Liver (tissue), 9 donors: ENCODE data around the gene PPP6R3. TPM values are rescaled to one million over a fixed set of nuclear protein-coding genes. Genes with fewer than 3 reads are reported as not detected.
"Not testable (repeated sequence)": the region's sequence is repeated elsewhere in the genome, so short reads cannot be mapped to it uniquely, and the experiment has no call there.

Source experiments
- DNase-seq: peaks from one replicate; pipeline ENCODE4 v3.0.0-alpha.2; 2017; ENCODE audit warnings: low spot score
- H3K27ac ChIP-seq, 2 donors: one replicate each; pipeline ENCODE4 v1.7.0; 2013; ENCODE audit warnings: inconsistent platforms in 2 of 2, low read length in 2 of 2, control low read depth in 1 of 2, low read depth in 1 of 2, mild to moderate bottlenecking in 1 of 2
- H3K27me3 ChIP-seq, 4 donors: one replicate each; pipeline versions ENCODE4 v1.6.1 to v1.7.0; 2013; ENCODE audit warnings: low read length in 3 of 4, inconsistent platforms in 1 of 4, mild to moderate bottlenecking in 1 of 4, moderate library complexity in 1 of 4; ENCODE audit not compliant: control insufficient read depth in 4 of 4, insufficient read depth in 4 of 4
- H3K36me3 ChIP-seq, 4 donors: one replicate each; pipeline versions ENCODE4 v1.6.1 to v1.7.0; 2013; ENCODE audit warnings: low read length in 3 of 4, mild to moderate bottlenecking in 3 of 4, low read depth in 1 of 4, moderate library complexity in 1 of 4; ENCODE audit not compliant: control insufficient read depth in 4 of 4, insufficient read depth in 3 of 4
- H3K4me1 ChIP-seq, 4 donors: one replicate each; pipeline versions ENCODE4 v1.6.1 to v1.7.0; 2013; ENCODE audit warnings: low read length in 3 of 4, mild to moderate bottlenecking in 3 of 4, moderate library complexity in 1 of 4; ENCODE audit not compliant: control insufficient read depth in 4 of 4, insufficient read depth in 4 of 4
- H3K4me3 ChIP-seq, 3 donors: one replicate each; pipeline versions ENCODE4 v1.6.1 to v1.7.0; 2013; ENCODE audit warnings: low read length in 3 of 3, control low read depth in 1 of 3, low read depth in 1 of 3, mild to moderate bottlenecking in 1 of 3
- H3K9ac ChIP-seq, 2 donors: one replicate each; pipeline ENCODE4 v1.7.0; 2013; ENCODE audit warnings: low read length in 2 of 2, mild to moderate bottlenecking in 2 of 2, moderate library complexity in 2 of 2, control low read depth in 1 of 2, low read depth in 1 of 2
- H3K9me3 ChIP-seq, 4 donors: one replicate each; pipeline versions ENCODE4 v1.6.1 to v1.7.0; 2013; ENCODE audit warnings: low read length in 3 of 4; ENCODE audit not compliant: control insufficient read depth in 4 of 4
- HNF4G ChIP-seq: IDR thresholded peaks from 2 replicates; pipeline ENCODE4 v1.6.1; 2016; ENCODE audit warnings: antibody characterized with exemption
- RAD21 ChIP-seq, 2 donors: IDR thresholded peaks; 2 replicates each; pipeline ENCODE4 v1.6.1; 2016; ENCODE audit warnings: antibody characterized with exemption in 2 of 2, mild to moderate bottlenecking in 2 of 2
- WGBS: extraction: QIAGEN DNeasy Blood & Tissue Kit; methylation state at CpG from one replicate; pipeline ENCODE4 v1.1.7; 2013; 5-methylcytosine and 5-hydroxymethylcytosine counted together
- polyA plus RNA-seq, 2 donors: library from polyadenylated mRNA; stranded (reverse) in 1 of 2; unstranded in 1 of 2; fragments of 200-250 nt in 1 of 2; fragments of >200 nt in 1 of 2; fragmentation: Nextera tagmentation in 1 of 2; extraction: Ambion mirVana in 1 of 2; gene quantifications; one replicate each; pipeline versions ENCODE4 v1.2.1 to v1.2.3, GENCODE V29; 2013 to 2015
- total RNA-seq, 2 donors: library from RNA; depleted of rRNA; stranded (reverse); fragments of >200 nt; gene quantifications; one replicate each; pipeline ENCODE4 v1.2.3, GENCODE V29; 2014
- TF ChIP-seq, protein P1 (sequence below): IDR thresholded peaks from 2 replicates; pipeline ENCODE4 v1.6.1; 2016; ENCODE audit warnings: antibody characterized with exemption
- TF ChIP-seq, protein P2 (sequence below): fragments of 150-350 bp; IDR thresholded peaks from 2 replicates; pipeline ENCODE4 v1.5.1; 2017; ENCODE audit warnings: improper control_type of control experiment, low read depth, low read length; ENCODE audit not compliant: missing input control
- donor health status: healthy.
- donor health status: healthy.
- donor health status: healthy.
- donor health status: healthy.
- donor health status: healthy.

PPP6R3 gene
- total and polyA plus RNA-seq, 4 donors, result 12.3 to 101 (median 58.1) TPM

DNA sequence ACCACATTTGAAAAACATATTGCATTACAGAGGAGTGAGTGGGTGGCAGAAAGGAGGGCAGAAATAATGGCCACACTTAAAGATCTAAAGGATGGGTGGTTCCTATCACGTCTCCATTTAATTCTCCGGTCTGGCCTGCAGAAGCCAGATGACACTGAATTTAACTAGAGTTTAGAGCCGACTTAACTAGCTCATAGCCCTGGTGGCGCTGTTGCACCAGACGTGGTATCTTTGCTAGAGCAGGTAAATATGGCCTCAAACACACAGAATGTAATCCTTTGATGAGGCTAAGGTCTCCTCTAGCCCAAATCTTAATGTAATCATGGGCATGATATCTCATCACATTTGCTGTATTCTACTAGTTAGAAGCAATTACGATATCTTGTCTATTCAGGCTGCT is 172.2 kb downstream of the PPP6R3 start:
- peak; percentile 55 for DNase-seq
- Histone ChIP-seq H3K4me3 (no peak overlapping the region), H3K27ac (no peak overlapping the region), H3K27me3 (no peaks in the 10 kb centered on the region), H3K9me3 (no peaks in the 10 kb centered on the region), H3K36me3 (no peaks in the 10 kb centered on the region), H3K9ac (no peak overlapping the region), H3K4me1 (no peaks in the 10 kb centered on the region)
- TF ChIP-seq HNF4G, result no peak
- TF ChIP-seq RAD21 (IDR thresholded peaks at IDR 0.05), result peak; percentile 52 to 75
- TF ChIP-seq, protein P1, sequence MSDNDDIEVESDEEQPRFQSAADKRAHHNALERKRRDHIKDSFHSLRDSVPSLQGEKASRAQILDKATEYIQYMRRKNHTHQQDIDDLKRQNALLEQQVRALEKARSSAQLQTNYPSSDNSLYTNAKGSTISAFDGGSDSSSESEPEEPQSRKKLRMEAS, result no peak
- TF ChIP-seq, protein P2, sequence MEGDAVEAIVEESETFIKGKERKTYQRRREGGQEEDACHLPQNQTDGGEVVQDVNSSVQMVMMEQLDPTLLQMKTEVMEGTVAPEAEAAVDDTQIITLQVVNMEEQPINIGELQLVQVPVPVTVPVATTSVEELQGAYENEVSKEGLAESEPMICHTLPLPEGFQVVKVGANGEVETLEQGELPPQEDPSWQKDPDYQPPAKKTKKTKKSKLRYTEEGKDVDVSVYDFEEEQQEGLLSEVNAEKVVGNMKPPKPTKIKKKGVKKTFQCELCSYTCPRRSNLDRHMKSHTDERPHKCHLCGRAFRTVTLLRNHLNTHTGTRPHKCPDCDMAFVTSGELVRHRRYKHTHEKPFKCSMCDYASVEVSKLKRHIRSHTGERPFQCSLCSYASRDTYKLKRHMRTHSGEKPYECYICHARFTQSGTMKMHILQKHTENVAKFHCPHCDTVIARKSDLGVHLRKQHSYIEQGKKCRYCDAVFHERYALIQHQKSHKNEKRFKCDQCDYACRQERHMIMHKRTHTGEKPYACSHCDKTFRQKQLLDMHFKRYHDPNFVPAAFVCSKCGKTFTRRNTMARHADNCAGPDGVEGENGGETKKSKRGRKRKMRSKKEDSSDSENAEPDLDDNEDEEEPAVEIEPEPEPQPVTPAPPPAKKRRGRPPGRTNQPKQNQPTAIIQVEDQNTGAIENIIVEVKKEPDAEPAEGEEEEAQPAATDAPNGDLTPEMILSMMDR, result peak; percentile 10
- WGBS, result 63% methylated on average over 6 of the region's 6 CpGs

DNA sequence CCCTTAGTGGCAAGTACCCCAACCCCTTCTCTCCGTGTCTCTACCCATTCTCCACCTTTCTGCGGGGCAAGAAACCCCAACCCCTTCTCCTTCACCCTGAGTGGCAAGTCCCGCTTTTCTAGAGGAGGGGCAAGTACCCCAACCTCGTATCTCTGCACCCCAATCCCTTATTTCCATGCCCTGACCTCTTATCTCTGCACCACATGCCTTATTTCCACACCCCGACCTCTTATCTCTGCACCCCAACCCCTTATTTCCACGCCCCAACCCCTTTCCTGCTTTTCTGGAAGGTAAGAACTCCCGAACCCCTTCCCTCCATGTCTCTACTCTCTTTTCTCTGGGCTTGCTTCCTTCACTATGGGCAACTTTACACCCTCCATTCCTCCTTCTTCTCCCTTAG is 174.1 kb downstream of the PPP6R3 start:
- not testable (repeated sequence) for H3K9ac ChIP-seq, H3K27me3 ChIP-seq, H3K27ac ChIP-seq, H3K4me3 ChIP-seq, DNase-seq, H3K9me3 ChIP-seq, H3K4me1 ChIP-seq, H3K36me3 ChIP-seq
- 55% methylated on average over 7 of the region's 7 CpGs for WGBS

DNA sequence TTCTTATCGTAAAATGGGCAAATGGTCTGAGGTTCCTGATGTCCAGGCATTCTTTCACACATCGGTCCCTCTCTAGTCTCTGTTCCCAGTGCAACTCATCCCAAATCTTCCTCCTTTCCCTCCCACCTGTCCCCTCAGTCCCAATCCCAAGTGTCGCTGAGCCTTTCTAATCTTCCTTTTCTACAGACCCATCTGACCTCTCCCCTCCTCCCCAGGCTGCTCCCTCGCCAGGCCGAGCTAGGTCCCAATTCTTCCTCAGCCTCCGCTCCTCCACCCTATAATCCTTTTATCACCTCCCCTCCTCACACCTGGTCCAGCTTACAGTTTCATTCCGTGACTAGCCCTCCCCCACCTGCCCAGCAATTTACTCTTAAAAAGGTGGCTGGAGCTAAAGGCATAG is 174.6 kb downstream of the PPP6R3 start:
- H3K27me3 ChIP-seq, H3K9me3 ChIP-seq, H3K4me1 ChIP-seq, DNase-seq, H3K9ac ChIP-seq, H3K4me3 ChIP-seq, H3K36me3 ChIP-seq, H3K27ac ChIP-seq: not testable (repeated sequence)
- 74% methylated on average over 6 of the region's 7 CpGs for WGBS

DNA sequence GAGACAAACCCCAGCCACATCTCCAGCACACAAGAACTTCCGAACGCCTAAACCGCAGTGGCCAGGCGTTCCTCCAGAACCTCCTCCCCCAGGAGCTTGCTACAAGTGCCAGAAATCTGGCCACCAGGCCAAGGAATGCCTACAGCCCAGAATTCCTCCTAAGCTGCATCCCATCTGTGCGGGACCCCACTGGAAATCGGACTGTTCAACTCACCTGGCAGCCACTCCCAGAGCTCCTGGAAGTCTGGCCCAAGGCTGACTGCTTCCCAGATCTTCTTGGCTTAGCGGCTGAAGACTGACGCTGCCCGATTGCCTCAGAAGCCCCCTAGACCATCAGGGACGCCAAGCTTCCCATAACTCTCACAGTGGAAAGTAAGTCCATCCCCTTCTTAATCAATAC is 175.3 kb downstream of the PPP6R3 start:
- not testable (repeated sequence) for H3K4me1 ChIP-seq, H3K27ac ChIP-seq, H3K27me3 ChIP-seq, H3K9me3 ChIP-seq, DNase-seq, H3K36me3 ChIP-seq, H3K9ac ChIP-seq, H3K4me3 ChIP-seq
- 82% methylated on average over 10 of the region's 10 CpGs for WGBS

DNA sequence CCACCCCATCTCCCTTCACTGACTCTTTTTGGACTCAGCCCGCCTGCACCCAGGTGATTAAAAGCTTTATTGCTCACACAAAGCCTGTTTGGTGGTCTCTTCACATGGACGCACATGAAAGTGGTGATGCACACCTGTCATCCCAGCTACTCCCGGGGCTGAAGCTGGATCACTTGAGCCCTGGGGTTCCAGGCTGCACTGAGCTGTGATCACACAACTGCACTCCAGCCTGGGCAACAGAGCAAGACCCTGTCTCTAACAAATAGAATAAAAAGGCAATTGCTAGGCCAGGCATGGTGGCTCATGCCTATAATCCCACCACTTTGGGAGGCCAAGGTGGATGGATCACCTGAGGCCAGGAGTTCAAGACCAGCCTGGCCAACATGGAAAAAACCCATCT is 178.8 kb downstream of the PPP6R3 start:
- not testable (repeated sequence) for H3K9ac ChIP-seq, DNase-seq, H3K27ac ChIP-seq, H3K4me1 ChIP-seq, H3K9me3 ChIP-seq, H3K27me3 ChIP-seq, H3K36me3 ChIP-seq, H3K4me3 ChIP-seq
- WGBS, result 72% methylated on average over 3 of the region's 3 CpGs
